Neuron (in vitro differentiated cells): ENCODE results near the gene ARHGEF10L.
"Not testable (repeated sequence)": the region's sequence is repeated elsewhere in the genome, so short reads cannot be mapped to it uniquely, and the experiment has no call there.

Experiments
- H2AFZ ChIP-seq: one replicate; pipeline ENCODE4 v1.6.1; 2013; ENCODE audit warnings: low read depth, mild to moderate bottlenecking, inconsistent platforms, low read length, moderate library complexity
- H3K27me3 ChIP-seq: one replicate; pipeline ENCODE4 v1.6.1; 2013; ENCODE audit warnings: low read length; ENCODE audit not compliant: insufficient read depth
- H3K36me3 ChIP-seq: one replicate; pipeline ENCODE4 v1.6.1; 2013; ENCODE audit warnings: low read length; ENCODE audit not compliant: insufficient read depth
- H3K4me1 ChIP-seq: one replicate; pipeline ENCODE4 v1.6.1; 2013; ENCODE audit warnings: low read length; ENCODE audit not compliant: insufficient read depth
- H3K4me3 ChIP-seq: 2 replicates; pipeline ENCODE4 v1.5.1; 2013; ENCODE audit warnings: mild to moderate bottlenecking, low read length, moderate library complexity
- H3K9me3 ChIP-seq: one replicate; pipeline ENCODE4 v1.6.1; 2013; ENCODE audit warnings: low read length

Gene ARHGEF10L

GRCh38 chr1:17615157-17615556, 75.7 kb downstream of the ARHGEF10L start:
- peaks cover 20% of the 10 kb centered on the region for H3K36me3 ChIP-seq
- no peak overlapping the region for H2AFZ ChIP-seq
- no peaks in the 10 kb centered on the region for H3K9me3 ChIP-seq
- no peak overlapping the region for H3K4me3 ChIP-seq
- no peaks in the 10 kb centered on the region for H3K4me1 ChIP-seq
- H3K27me3 ChIP-seq: no peaks in the 10 kb centered on the region

GRCh38 chr1:17615959-17616358, 76.5 kb downstream of the ARHGEF10L start:
- Histone ChIP-seq H3K9me3 (no peaks in the 10 kb centered on the region), H3K27me3 (no peaks in the 10 kb centered on the region), H3K36me3 (peaks cover 14% of the 10 kb centered on the region), H2AFZ (no peak overlapping the region), H3K4me3 (no peak overlapping the region), H3K4me1 (no peaks in the 10 kb centered on the region)

- no peak overlapping the region for H3K4me3 ChIP-seq
- peaks cover 14% of the 10 kb centered on the region for H3K36me3 ChIP-seq
- no peak overlapping the region for H2AFZ ChIP-seq
- no peaks in the 10 kb centered on the region for H3K4me1 ChIP-seq
- H3K27me3 ChIP-seq: no peaks in the 10 kb centered on the region
- no peaks in the 10 kb centered on the region for H3K9me3 ChIP-seq
Observed at GRCh38 chr1:17616731-17617279, 77.3 kb downstream of the ARHGEF10L start.

GRCh38 chr1:17617787-17618557, 78.5 kb downstream of the ARHGEF10L start:
- H3K36me3 ChIP-seq: peaks cover 11% of the 10 kb centered on the region
- H3K9me3 ChIP-seq: no peaks in the 10 kb centered on the region
- no peak overlapping the region for H2AFZ ChIP-seq
- no peak overlapping the region for H3K4me3 ChIP-seq
- no peaks in the 10 kb centered on the region for H3K27me3 ChIP-seq
- no peaks in the 10 kb centered on the region for H3K4me1 ChIP-seq

- Histone ChIP-seq H3K9me3 (no peaks in the 10 kb centered on the region), H3K27me3 (no peaks in the 10 kb centered on the region), H2AFZ (no peak overlapping the region), H3K36me3 (peaks cover 17% of the 10 kb centered on the region), H3K4me1 (no peaks in the 10 kb centered on the region), H3K4me3 (no peak overlapping the region)
Observed at GRCh38 chr1:17618558-17619247, 79.2 kb downstream of the ARHGEF10L start.

GRCh38 chr1:17620448-17620847, 81.0 kb downstream of the ARHGEF10L start:
- Histone ChIP-seq H2AFZ (no peak overlapping the region), H3K36me3 (peaks cover 30% of the 10 kb centered on the region), H3K4me3 (no peak overlapping the region), H3K9me3 (no peaks in the 10 kb centered on the region), H3K4me1 (no peaks in the 10 kb centered on the region), H3K27me3 (no peaks in the 10 kb centered on the region)

GRCh38 chr1:17621691-17622090, 82.2 kb downstream of the ARHGEF10L start:
- no peaks in the 10 kb centered on the region for H3K27me3 ChIP-seq
- peaks cover 39% of the 10 kb centered on the region for H3K36me3 ChIP-seq
- H3K4me3 ChIP-seq: no peak overlapping the region
- no peaks in the 10 kb centered on the region for H3K9me3 ChIP-seq
- no peak overlapping the region for H2AFZ ChIP-seq
- no peaks in the 10 kb centered on the region for H3K4me1 ChIP-seq

GRCh38 chr1:17622823-17623222, 83.3 kb downstream of the ARHGEF10L start:
- Histone ChIP-seq H3K36me3 (peaks cover 49% of the 10 kb centered on the region), H3K4me3 (no peak overlapping the region), H3K9me3 (no peaks in the 10 kb centered on the region), H2AFZ (no peak overlapping the region), H3K4me1 (no peaks in the 10 kb centered on the region), H3K27me3 (no peaks in the 10 kb centered on the region)

GRCh38 chr1:17624611-17625233, 85.2 kb downstream of the ARHGEF10L start:
- Histone ChIP-seq H3K27me3 (no peaks in the 10 kb centered on the region), H2AFZ (no peak overlapping the region), H3K36me3 (peaks cover 53% of the 10 kb centered on the region), H3K4me1 (no peaks in the 10 kb centered on the region), H3K9me3 (no peaks in the 10 kb centered on the region), H3K4me3 (no peak overlapping the region)

GRCh38 chr1:17627239-17628052, 87.9 kb downstream of the ARHGEF10L start:
- H3K27me3 ChIP-seq: no peaks in the 10 kb centered on the region
- H3K36me3 ChIP-seq: peaks cover 64% of the 10 kb centered on the region
- no peak overlapping the region for H3K4me3 ChIP-seq
- H3K4me1 ChIP-seq: no peaks in the 10 kb centered on the region
- H2AFZ ChIP-seq: no peak overlapping the region
- no peaks in the 10 kb centered on the region for H3K9me3 ChIP-seq

- H3K27me3 ChIP-seq, H3K4me1 ChIP-seq: not testable (repeated sequence)
Observed at GRCh38 chr1:17629046-17629445, 89.5 kb downstream of the ARHGEF10L start.

GRCh38 chr1:17629460-17629859, 90.0 kb downstream of the ARHGEF10L start:
- Histone ChIP-seq H3K27me3 (no peaks in the 10 kb centered on the region), H3K4me1 (no peaks in the 10 kb centered on the region), H3K4me3 (no peak overlapping the region), H2AFZ (no peak overlapping the region), H3K36me3 (peaks cover 53% of the 10 kb centered on the region), H3K9me3 (no peaks in the 10 kb centered on the region)

More at GRCh38 chr1:17629046-17629445, 89.5 kb downstream of the ARHGEF10L start:
- peaks cover 54% of the 10 kb centered on the region for H3K36me3 ChIP-seq
- not testable (repeated sequence) for H3K4me3 ChIP-seq, H2AFZ ChIP-seq, H3K9me3 ChIP-seq
